ENCODE measurements around the gene SLFN14. TPM values are rescaled to one million over a fixed set of nuclear protein-coding genes. Genes with fewer than 3 reads are reported as not detected.
A peak's percentile ranks its signal among the peaks of the same experiment; 100 is the strongest.

The SLFN14 gene
- total RNA-seq = not detected
- long read RNA-seq, donor 1 = 0 reads
- long read RNA-seq, donor 2 = 0 reads

- intact Hi-C loops (cut with DNase I) = no loop called here
- DNase-seq (ENCODE audit: low spot score) = no peak
Observed at GRCh38 chr17:35560703-35561102, at the start of gene SLFN14. SLFN14 (minus strand) TSS chr17:35560819; CDS start chr17:35558062, 2,757 bp downstream.

- intact Hi-C loops (cut with DNase I) = loop anchor here (5.0 to 10.0 kb wide), 2 partner anchors 135 to 137 kb away; no protein-coding TSS in a partner anchor
- DNase-seq (ENCODE audit: low spot score) = no peak
Observed at GRCh38 chr17:35609831-35610230, 49.2 kb upstream of the SLFN14 start.

- no peak for DNase-seq (ENCODE audit: low spot score)
- intact Hi-C loops (cut with DNase I) = no loop called here
Observed at GRCh38 chr17:35607239-35607847, 46.7 kb upstream of the SLFN14 start.

GRCh38 chr17:35605678-35606077 lies 45.1 kb upstream of the SLFN14 start:
- intact Hi-C loops (cut with DNase I) = no loop called here
- no peak for DNase-seq (ENCODE audit: low spot score)

GRCh38 chr17:35603674-35604073 lies 43.1 kb upstream of the SLFN14 start:
- intact Hi-C loops (cut with DNase I) = no loop called here
- no peak for DNase-seq (ENCODE audit: low spot score)

GRCh38 chr17:35597604-35598003 lies 37.0 kb upstream of the SLFN14 start:
- intact Hi-C loops (cut with DNase I) = no loop called here
- no peak for DNase-seq (ENCODE audit: low spot score)

- intact Hi-C loops (cut with DNase I) = no loop called here
- DNase-seq (ENCODE audit: low spot score) = no peak
Observed at GRCh38 chr17:35596530-35597233, 36.1 kb upstream of the SLFN14 start.

- no peak for DNase-seq (ENCODE audit: low spot score)
- intact Hi-C loops (cut with DNase I) = no loop called here
Observed at GRCh38 chr17:35596072-35596471, 35.5 kb upstream of the SLFN14 start.

- intact Hi-C loops (cut with DNase I) = loop anchor here in 1 of 2 donors (10.0 kb wide), 1 partner anchor 216 kb away; the partner anchor contains the start of gene TAF15
- DNase-seq (ENCODE audit: low spot score) = no peak
Observed at GRCh38 chr17:35588196-35588920, 27.7 kb upstream of the SLFN14 start.

- intact Hi-C loops (cut with DNase I) = loop anchor here in 1 of 2 donors (10.0 kb wide), 1 partner anchor 217 kb away; the partner anchor contains the start of gene TAF15
- peak; percentile 98 for DNase-seq (ENCODE audit: low spot score)
Observed at GRCh38 chr17:35587074-35587961, 26.7 kb upstream of the SLFN14 start, which contains the start of gene AP2B1. AP2B1 (plus strand) TSS chr17:35587322; CDS start chr17:35594031, 6,709 bp downstream.

GRCh38 chr17:35586569-35587073 lies 26.0 kb upstream of the SLFN14 start:
- DNase-seq (ENCODE audit: low spot score) = no peak
- intact Hi-C loops (cut with DNase I) = loop anchor here in 1 of 2 donors (10.0 kb wide), 1 partner anchor 218 kb away; the partner anchor contains the start of gene TAF15

GRCh38 chr17:35584061-35584460 lies 23.4 kb upstream of the SLFN14 start:
- intact Hi-C loops (cut with DNase I) = loop anchor here in 1 of 2 donors (10.0 kb wide), 1 partner anchor 221 kb away; the partner anchor contains the start of gene TAF15
- DNase-seq (ENCODE audit: low spot score) = no peak

- intact Hi-C loops (cut with DNase I) = no loop called here
- no peak for DNase-seq (ENCODE audit: low spot score)
Observed at GRCh38 chr17:35578929-35579432, 18.4 kb upstream of the SLFN14 start.

GRCh38 chr17:35578197-35578928 lies 17.7 kb upstream of the SLFN14 start, which contains the start of gene PEX12:
PEX12 (minus strand) TSS chr17:35578571; CDS start chr17:35578021, 550 bp downstream.
- intact Hi-C loops (cut with DNase I) = no loop called here
- DNase-seq (ENCODE audit: low spot score) = peak; percentile 95

GRCh38 chr17:35577830-35578196 lies 17.2 kb upstream of the SLFN14 start:
- intact Hi-C loops (cut with DNase I) = no loop called here

GRCh38 chr17:35575759-35576158 lies 15.1 kb upstream of the SLFN14 start:
- intact Hi-C loops (cut with DNase I) = no loop called here
- DNase-seq (ENCODE audit: low spot score) = no peak

More at GRCh38 chr17:35577830-35578196, 17.2 kb upstream of the SLFN14 start:
- DNase-seq (ENCODE audit: low spot score) = no peak

- intact Hi-C loops (cut with DNase I) = no loop called here
- no peak for DNase-seq (ENCODE audit: low spot score)
Observed at GRCh38 chr17:35569405-35569804, 8.8 kb upstream of the SLFN14 start.

- intact Hi-C loops (cut with DNase I) = no loop called here
- no peak for DNase-seq (ENCODE audit: low spot score)
Observed at GRCh38 chr17:35568561-35568960, 7.9 kb upstream of the SLFN14 start.

All from posterior vena cava (tissue), 2 donors.